GM12874 (cell line): ENCODE results near the gene HDAC8.

Experiments
- TF ChIP-seq, protein P1 (sequence below): IDR thresholded peaks from 2 replicates; pipeline ENCODE4 v1.5.1; 2011; ENCODE audit warnings: low read depth, mild to moderate bottlenecking, control low read depth, low read length, moderate library complexity; ENCODE audit not compliant: insufficient read depth

HDAC8 gene

DNA sequence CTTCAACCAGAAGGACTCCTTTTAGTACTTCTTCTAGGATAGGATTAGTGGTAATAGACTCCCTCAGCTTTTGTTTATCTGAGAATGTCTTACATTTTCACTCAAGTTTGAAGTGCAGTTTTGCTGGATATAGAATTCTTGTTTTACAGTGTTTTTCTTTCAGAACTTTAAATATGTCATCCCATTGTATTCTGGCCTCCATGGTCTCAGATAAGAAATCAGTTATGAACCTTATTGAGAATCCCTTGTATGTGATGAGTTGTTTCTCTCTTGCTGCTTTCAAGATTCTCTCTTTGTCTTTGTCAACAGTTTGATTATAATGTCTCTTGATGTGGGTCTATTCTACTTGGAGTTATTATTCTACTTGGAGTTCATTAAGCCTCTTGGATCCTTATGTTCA, 150.8 kb downstream of the HDAC8 start:
- TF ChIP-seq, protein P1, sequence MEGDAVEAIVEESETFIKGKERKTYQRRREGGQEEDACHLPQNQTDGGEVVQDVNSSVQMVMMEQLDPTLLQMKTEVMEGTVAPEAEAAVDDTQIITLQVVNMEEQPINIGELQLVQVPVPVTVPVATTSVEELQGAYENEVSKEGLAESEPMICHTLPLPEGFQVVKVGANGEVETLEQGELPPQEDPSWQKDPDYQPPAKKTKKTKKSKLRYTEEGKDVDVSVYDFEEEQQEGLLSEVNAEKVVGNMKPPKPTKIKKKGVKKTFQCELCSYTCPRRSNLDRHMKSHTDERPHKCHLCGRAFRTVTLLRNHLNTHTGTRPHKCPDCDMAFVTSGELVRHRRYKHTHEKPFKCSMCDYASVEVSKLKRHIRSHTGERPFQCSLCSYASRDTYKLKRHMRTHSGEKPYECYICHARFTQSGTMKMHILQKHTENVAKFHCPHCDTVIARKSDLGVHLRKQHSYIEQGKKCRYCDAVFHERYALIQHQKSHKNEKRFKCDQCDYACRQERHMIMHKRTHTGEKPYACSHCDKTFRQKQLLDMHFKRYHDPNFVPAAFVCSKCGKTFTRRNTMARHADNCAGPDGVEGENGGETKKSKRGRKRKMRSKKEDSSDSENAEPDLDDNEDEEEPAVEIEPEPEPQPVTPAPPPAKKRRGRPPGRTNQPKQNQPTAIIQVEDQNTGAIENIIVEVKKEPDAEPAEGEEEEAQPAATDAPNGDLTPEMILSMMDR: no peak

DNA sequence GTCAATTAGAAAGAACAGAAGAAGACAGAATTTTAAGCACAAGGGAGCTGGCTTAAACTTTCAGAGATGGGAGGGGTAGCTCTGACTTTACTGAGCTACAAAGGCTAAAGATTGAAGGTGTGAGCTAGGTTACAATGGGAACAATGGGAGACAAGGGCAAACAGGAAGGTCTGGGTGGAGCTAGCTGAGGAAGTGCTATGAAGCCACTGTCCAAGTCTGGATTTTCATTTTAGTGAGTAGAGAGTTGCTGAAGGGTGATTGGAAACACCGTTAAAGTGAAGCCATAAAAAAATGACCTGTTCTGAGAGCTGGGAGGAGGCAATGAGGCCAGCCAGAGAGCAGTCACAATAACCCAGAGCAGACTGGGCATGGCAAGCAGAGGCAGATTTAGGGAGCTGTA, 162.7 kb downstream of the HDAC8 start:
- TF ChIP-seq, protein P1: no peak

DNA sequence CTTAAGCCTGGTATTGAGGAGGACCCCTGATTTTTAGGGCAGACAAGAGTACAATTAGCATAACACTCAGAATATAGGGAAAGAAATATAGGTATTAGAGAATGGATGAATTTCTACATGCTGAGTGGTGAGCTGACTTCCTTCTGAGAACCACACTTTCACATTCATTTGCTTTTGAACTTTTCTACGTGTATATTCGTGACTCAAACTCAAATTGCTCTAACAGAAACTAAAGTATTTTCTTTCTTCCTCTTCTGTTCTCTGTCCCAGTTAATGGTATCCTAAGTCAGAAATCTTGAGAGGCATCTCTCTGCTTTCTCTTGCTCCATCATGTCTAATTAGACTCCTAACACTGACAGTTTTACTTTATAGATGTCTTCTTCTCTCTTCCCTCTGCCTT, 163.8 kb downstream of the HDAC8 start:
- TF ChIP-seq, protein P1: no peak

DNA sequence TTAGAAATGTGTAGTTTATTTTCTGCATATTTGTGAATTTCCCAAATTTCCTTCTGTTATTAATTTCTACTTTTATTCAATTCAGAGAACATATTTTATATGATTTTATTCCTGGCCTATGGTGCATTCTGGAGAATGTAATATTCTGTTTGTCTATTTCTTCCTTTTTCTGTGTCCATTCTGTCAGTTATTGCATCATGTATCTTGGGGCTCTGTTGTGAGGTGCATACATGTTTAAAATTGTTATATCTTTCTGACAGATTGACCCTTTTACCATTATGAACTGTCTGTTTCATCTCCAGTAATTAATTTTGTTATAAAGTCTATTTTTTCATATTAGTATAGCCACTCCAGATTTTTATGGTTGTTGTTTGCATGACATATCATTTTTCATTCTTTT, 170.0 kb downstream of the HDAC8 start:
- TF ChIP-seq, protein P1: no peak

DNA sequence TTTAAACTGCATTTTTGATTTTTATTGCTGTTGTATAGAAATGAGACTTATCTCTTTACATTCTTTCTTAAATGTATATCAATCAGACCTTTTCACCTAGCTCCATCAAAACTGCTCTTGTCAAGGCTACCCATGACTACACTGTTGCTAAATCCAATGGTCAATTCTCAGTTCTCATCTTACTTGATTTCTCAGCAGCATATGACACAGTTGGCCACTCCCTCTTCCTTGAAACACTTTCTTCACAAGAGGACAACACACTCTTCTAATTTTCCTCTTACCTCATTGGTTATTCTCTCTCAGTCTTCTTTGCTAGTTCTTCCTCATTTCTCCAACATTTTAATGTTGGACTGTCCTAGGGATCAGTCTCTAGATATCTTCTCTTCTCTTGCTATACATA, 172.8 kb downstream of the HDAC8 start:
- TF ChIP-seq, protein P1: no peak

DNA sequence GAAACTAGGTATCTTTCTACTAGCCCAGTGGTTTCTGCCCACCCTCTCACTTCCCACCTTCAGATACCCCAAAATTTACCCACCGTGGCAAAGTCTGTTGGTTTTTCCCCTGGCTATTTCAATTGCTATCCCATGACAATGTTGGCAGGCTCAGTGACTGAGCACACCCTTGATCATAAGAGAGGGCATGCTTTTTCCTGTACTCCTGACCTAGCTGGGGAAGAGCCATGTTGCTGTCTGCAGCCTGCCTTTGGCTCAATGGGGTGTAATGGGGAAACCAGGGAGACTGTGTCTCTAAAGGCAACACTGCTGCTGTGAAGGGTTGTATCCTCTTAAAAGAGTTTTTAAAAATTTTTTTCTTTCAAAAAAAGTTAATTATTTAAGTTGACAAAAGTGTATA, 176.5 kb downstream of the HDAC8 start:
- TF ChIP-seq, protein P1: no peak

DNA sequence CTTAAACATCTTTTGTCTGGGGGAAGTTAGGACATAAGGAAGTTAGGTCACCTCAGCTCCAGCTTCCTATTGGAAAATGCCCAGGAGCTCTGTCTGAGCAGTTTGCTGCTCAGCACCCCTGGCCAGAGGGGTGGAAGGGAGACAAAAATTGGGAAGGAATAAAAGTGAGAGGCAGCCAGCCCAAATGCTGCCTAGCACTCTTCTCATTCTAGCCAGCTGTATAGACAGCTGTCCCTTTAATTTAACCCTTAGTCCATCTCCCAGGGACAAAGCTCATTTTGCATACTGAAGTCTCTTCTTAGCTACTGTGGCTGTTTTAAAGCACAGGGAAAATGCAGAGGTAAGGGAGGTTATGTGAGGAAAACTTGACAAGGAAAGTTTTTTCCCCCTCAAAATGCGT, 177.4 kb downstream of the HDAC8 start:
- TF ChIP-seq, protein P1: no peak
